Lower leg skin (tissue), 3 donors: ENCODE results near the gene TMTC2.

ENCODE experiments used
- CTCF ChIP-seq, 3 donors: fragments of 450-650 bp; IDR thresholded peaks; one replicate each; pipeline ENCODE4 v1.5.1; 2016; ENCODE audit warnings: antibody characterized with exemption in 3 of 3, mild to moderate bottlenecking in 3 of 3, moderate library complexity in 2 of 3
- POLR2A ChIP-seq, 2 donors: fragments of 450-650 bp; IDR thresholded peaks; one replicate each; pipeline ENCODE4 v1.6.1; 2016 to 2017; ENCODE audit warnings: antibody characterized with exemption in 2 of 2, mild to moderate bottlenecking in 1 of 2, moderate library complexity in 1 of 2

- no peak for TF ChIP-seq CTCF (IDR thresholded peaks at IDR 0.05)
- TF ChIP-seq POLR2A (IDR thresholded peaks at IDR 0.05): no peak
Observed at GRCh38 chr12:82818271-82819035, 131.7 kb downstream of the TMTC2 start.
